Measurements from ENCODE around the gene CTNNAL1.
"Not testable (repeated sequence)": the region's sequence is repeated elsewhere in the genome, so short reads cannot be mapped to it uniquely, and the experiment has no call there.

CTNNAL1 gene

GRCh38 chr9:108934323-108934893 is 78.9 kb downstream of the CTNNAL1 start, which contains the start of gene ABITRAM:
Gene ABITRAM, plus strand, starts transcription at chr9:108934400. Its CDS starts 87 bp downstream, at chr9:108934487.
- DNase-seq (ENCODE audit: low spot score) = peak; percentile 86
- TF ChIP-seq CTCF (IDR thresholded peaks at IDR 0.05) = no peak
- peak within 1 kb of the TSS; percentile 99 for H3K4me3 ChIP-seq
- H3K27ac ChIP-seq = peak within 1 kb of the TSS; percentile 95 to 96

GRCh38 chr9:108933718-108934322 is 79.5 kb downstream of the CTNNAL1 start, which contains the start of gene ELP1:
Gene ELP1, minus strand, starts transcription at chr9:108934124. Its CDS starts 2,978 bp downstream, at chr9:108931146.
- peak; percentile 94 for DNase-seq (ENCODE audit: low spot score)
- Histone ChIP-seq H3K4me3 (peak within 1 kb of the TSS; percentile 99), H3K27ac (peak within 1 kb of the TSS; percentile 95 to 96)
- TF ChIP-seq CTCF (IDR thresholded peaks at IDR 0.05) = no peak

GRCh38 chr9:108933231-108933717 is 80.0 kb downstream of the CTNNAL1 start:
- no peak for DNase-seq (ENCODE audit: low spot score)
- peak overlapping the region; percentile 99 for H3K4me3 ChIP-seq
- TF ChIP-seq CTCF (IDR thresholded peaks at IDR 0.05) = no peak
- peak overlapping the region; percentile 95 to 96 for H3K27ac ChIP-seq

GRCh38 chr9:108928386-108928785 is 84.9 kb downstream of the CTNNAL1 start:
- Histone ChIP-seq H3K27ac (no peak overlapping the region), H3K4me3 (no peak overlapping the region)
- DNase-seq (ENCODE audit: low spot score) = no peak
- TF ChIP-seq CTCF (IDR thresholded peaks at IDR 0.05) = no peak

GRCh38 chr9:108924466-108924865 is 88.8 kb downstream of the CTNNAL1 start:
- TF ChIP-seq CTCF (IDR thresholded peaks at IDR 0.05) = no peak
- Histone ChIP-seq H3K27ac (no peak overlapping the region), H3K4me3 (no peak overlapping the region)
- DNase-seq (ENCODE audit: low spot score) = no peak

- DNase-seq (ENCODE audit: low spot score) = no peak
- Histone ChIP-seq H3K27ac (no peak overlapping the region), H3K4me3 (no peak overlapping the region)
- TF ChIP-seq CTCF (IDR thresholded peaks at IDR 0.05) = no peak
These were observed 92.1 kb downstream of the CTNNAL1 start for GRCh38 chr9:108921200-108921599.

GRCh38 chr9:108920401-108920800 is 92.9 kb downstream of the CTNNAL1 start:
- DNase-seq (ENCODE audit: low spot score); H3K4me3 ChIP-seq; H3K27ac ChIP-seq: not testable (repeated sequence)
